ENCODE data around the gene JUND.

Gene JUND

DNA sequence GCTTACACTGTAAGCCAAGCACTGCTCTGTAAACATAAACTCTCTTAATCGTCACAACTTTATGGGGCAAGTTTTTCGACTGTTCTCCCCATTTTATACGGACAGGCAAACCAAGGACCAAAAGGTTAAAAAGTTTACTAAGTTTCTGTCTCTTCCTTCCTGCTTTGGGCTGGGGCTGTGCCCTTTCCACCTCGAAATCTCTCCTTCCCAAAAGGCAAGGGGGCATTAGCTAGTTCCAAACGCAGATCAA, 2.2 kb downstream of the JUND start:
- POLR2A ChIA-PET: interaction anchor here (0.6 to 6.4 kb wide), 27 partner anchors 10 to 1019 kb away, joined by 3 to 154 read pairs (median 6); partner anchors contain the start of genes LSM4, MPV17L2, PDE4C and RAB3A
- DNase-seq (ENCODE audit: extremely low spot score): no peak
- CTCF ChIA-PET: interaction anchor here (0.6 to 8.3 kb wide), 45 partner anchors 9 to 206 kb away, joined by 3 to 171 read pairs (median 4); partner anchors contain the start of genes GDF15, LSM4, MPV17L2 and RAB3A
- TF ChIP-seq, protein P1, sequence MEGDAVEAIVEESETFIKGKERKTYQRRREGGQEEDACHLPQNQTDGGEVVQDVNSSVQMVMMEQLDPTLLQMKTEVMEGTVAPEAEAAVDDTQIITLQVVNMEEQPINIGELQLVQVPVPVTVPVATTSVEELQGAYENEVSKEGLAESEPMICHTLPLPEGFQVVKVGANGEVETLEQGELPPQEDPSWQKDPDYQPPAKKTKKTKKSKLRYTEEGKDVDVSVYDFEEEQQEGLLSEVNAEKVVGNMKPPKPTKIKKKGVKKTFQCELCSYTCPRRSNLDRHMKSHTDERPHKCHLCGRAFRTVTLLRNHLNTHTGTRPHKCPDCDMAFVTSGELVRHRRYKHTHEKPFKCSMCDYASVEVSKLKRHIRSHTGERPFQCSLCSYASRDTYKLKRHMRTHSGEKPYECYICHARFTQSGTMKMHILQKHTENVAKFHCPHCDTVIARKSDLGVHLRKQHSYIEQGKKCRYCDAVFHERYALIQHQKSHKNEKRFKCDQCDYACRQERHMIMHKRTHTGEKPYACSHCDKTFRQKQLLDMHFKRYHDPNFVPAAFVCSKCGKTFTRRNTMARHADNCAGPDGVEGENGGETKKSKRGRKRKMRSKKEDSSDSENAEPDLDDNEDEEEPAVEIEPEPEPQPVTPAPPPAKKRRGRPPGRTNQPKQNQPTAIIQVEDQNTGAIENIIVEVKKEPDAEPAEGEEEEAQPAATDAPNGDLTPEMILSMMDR (IDR thresholded peaks at IDR 0.05; ENCODE audit: control extremely low read depth, extremely low read depth, low read depth, missing control alignments): no peak

DNA sequence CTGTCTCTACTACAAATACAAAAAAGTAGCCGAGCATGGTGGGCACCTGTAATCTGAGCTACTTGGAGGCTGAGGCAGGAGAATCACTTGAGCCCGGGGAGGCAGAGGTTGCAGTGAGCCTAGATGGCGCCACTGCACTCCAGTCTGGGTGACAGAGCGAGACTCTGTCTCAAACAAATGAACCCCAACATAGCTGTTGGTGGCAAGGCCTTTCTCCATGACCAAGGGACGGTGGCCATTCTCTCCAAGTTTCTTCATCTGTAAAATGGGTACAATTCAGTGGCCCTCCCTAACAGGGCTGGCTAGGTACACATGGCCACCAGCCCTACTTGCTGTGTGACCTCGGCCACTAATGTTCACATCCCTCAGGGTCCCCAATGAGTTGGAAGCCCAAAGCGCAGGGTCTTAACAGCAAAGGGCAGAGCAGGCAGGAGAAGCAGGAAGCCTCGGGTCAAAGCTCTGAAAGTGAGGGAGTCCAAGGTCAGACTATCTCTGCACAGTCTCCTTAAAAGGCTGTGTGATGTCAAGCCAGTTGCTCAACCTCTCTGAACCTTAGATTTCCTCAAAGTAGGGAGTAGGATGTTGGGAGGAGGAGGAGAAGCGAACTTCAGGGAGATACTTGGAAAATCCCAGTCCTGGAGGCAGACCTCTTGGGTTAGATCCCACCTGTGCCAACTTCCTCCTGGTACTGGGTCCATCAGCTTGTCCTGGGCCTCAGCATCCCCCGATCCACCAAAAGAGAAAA, 2.7 kb downstream of the JUND start:
- DNase-seq (ENCODE audit: extremely low spot score): no peak
- CTCF ChIA-PET: interaction anchor here (0.8 to 8.3 kb wide), 39 partner anchors 9 to 166 kb away, joined by 3 to 171 read pairs (median 5); partner anchors contain the start of genes GDF15, LSM4, MPV17L2 and RAB3A
- TF ChIP-seq, protein P1 (IDR thresholded peaks at IDR 0.05; ENCODE audit: control extremely low read depth, extremely low read depth, low read depth, missing control alignments): peak; percentile 35
- POLR2A ChIA-PET: interaction anchor here (0.6 to 6.4 kb wide), 27 partner anchors 9 to 1018 kb away, joined by 3 to 154 read pairs (median 5); partner anchors contain the start of genes LSM4, MPV17L2, PDE4C and RAB3A

DNA sequence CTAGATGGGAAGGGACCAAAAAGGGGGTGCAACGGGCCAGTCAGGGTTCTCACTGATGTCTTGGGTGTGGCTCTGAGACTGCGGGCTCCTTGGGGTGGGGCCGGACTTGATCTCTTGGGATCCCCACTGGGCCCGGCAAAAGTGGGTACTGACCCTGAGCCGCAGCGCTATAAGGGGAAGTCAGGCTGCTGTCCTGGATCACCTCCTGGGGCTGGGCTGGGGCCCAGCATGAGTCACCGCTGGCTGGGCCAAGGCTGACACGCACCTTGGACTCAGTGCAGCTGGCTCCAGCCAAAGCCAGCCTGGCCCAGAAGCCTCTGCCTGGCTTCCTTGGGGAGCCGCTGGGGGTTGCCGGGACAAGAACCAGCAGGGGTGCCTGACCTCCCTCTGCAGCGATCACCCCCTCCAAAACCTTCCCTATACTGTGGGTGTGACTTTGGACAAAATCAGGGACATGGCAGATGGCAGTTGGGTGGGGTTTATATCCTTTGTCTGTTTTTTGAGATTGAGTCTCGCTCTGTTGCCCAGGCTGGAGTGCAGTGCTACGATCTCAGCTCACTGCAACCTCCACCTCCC, 6.6 kb downstream of the JUND start:
- no peak for DNase-seq (ENCODE audit: extremely low spot score)
- TF ChIP-seq, protein P1 (IDR thresholded peaks at IDR 0.05; ENCODE audit: control extremely low read depth, extremely low read depth, low read depth, missing control alignments): no peak
- ChIA-PET CTCF (interaction anchor here (0.8 to 8.3 kb wide), 10 partner anchors 23 to 135 kb away, joined by 3 to 171 read pairs (median 4); partner anchors contain the start of gene LSM4), POLR2A (interaction anchor here (0.7 to 2.0 kb wide), 8 partner anchors 10 to 71 kb away, joined by 3 to 11 read pairs (median 6); partner anchors contain the start of genes LSM4 and RAB3A)

DNA sequence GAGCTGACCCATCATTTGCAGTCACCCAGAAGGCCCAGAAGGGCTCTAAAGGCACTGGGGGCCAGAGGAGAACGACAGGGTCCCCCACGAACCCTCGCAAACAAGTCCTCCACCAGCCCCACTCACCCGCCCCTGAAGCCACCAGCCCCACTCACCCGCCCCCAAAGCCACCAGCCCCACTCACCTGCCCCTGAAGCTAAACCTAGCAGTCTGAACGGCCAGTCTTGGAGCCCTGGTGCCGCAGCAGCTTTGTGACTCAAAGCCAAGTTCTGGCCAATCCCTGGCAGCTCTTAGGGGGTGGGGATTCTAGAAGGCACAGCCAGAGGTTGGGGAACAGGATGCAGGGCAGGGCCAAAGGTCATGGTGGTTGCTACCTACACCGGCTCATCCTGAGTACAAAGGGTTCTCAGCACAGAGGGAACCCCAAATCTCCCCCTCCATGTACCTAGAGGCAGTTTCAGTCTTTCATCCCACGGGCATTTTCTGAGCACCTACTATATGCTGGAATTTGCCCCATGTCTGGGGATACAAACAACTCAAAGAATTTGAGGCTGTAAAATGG, 7.1 kb downstream of the JUND start, which contains the start of gene IQCN:
Gene IQCN, minus strand, starts transcription at position 234 of the 562 bp plus-strand sequence. CDS start 4,974 bp downstream, outside the sequence.
- POLR2A ChIA-PET: interaction anchor here (0.7 to 2.0 kb wide), 4 partner anchors 9 to 122 kb away, joined by 3 to 7 read pairs (median 4); partner anchors contain the start of gene PIK3R2
- DNase-seq (ENCODE audit: extremely low spot score): no peak
- TF ChIP-seq, protein P1 (IDR thresholded peaks at IDR 0.05; ENCODE audit: control extremely low read depth, extremely low read depth, low read depth, missing control alignments): no peak
- CTCF ChIA-PET: interaction anchor here (1.3 to 8.3 kb wide), 4 partner anchors 53 to 82 kb away, joined by 4 to 171 read pairs (median 4); no protein-coding TSS in a partner anchor

DNA sequence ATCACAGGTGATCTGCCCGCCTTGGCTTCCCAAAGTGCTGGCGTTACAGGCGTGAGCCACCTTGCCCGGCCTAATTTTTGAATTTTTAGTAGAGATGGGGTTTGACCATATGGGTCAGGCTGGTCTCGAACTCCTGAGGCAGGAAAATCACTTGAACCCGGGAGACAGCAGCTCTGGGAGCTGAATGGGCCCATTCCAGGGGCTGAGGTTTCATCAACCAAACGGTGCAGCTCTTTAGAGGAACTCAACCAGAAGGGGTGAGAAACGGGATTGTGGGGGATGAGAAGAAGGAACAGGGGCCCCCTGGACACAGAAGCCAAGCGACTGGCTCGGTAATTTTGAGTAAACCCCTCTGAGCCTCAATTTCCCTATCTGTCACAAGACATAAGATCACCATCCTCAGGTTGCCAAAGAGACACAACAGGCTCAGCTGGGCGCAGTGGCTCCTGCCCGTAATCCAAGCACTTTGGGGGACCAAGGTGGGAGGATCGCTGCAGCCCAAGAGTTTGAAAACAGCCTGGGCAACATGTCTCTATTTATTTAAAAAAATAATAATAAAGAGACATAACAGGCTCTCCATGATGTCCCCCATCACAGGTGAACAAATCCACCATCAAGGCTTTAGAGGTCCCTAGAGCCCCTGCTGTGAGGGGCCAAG, 7.7 kb downstream of the JUND start:
- TF ChIP-seq, protein P1 (IDR thresholded peaks at IDR 0.05; ENCODE audit: control extremely low read depth, extremely low read depth, low read depth, missing control alignments): no peak
- POLR2A ChIA-PET: interaction anchor here (0.6 to 2.0 kb wide), 3 partner anchors 32 to 121 kb away, joined by 3 to 8 read pairs (median 7); partner anchors contain the start of gene PIK3R2
- CTCF ChIA-PET: interaction anchor here (1.1 to 2.1 kb wide), 4 partner anchors 22 to 81 kb away, joined by 4 to 5 read pairs (median 4); no protein-coding TSS in a partner anchor
- DNase-seq (ENCODE audit: extremely low spot score): no peak
